ENCODE data around the gene PTRH2. TPM values are rescaled to one million over a fixed set of nuclear protein-coding genes. Genes with fewer than 3 reads are reported as not detected.

Gene PTRH2
- total and polyA plus RNA-seq, 4 experiments from 2014 or later: 16.4 to 19.5 (median 17.6) TPM

- peaks cover 19 to 38% (median 25%) of the 10 kb centered on the region in 4 donors for H3K4me1 Mint-ChIP-seq
- DNase-seq: no peak
- H3K27ac Mint-ChIP-seq: peak overlapping the region in 1 of 7 donors; percentile 51
- H3K36me3 Mint-ChIP-seq: peaks cover 2 to 5% of the 10 kb centered on the region in 2 donors
- Histone ChIP-seq H3K36me3 (ENCODE audit: insufficient read depth, low read length) (no peaks in the 10 kb centered on the region), H3K9me3 (ENCODE audit: control insufficient read depth in 1 of 2, low read length in 2 of 2) (no peaks in the 10 kb centered on the region), H3K27me3 (ENCODE audit: insufficient read depth, low read length) (no peaks in the 10 kb centered on the region), H3K4me1 (ENCODE audit: insufficient read depth, low read length) (peaks cover 28% of the 10 kb centered on the region), H3K27ac (ENCODE audit: low read depth, low read length) (no peak overlapping the region), H3K4me3 (ENCODE audit: low read length in 2 of 2) (no peak overlapping the region)
- H3K9me3 Mint-ChIP-seq: no peaks in the 10 kb centered on the region
- H3K4me3 Mint-ChIP-seq: no peak overlapping the region
- no peaks in the 10 kb centered on the region for H3K27me3 Mint-ChIP-seq
- ChIA-PET POLR2A (ENCODE audit: partially characterized antibody) (interaction anchor here (0.6 to 5.5 kb wide), 14 partner anchors 9 to 664 kb away, joined by 3 to 87 read pairs (median 18); partner anchors contain the start of genes RPS6KB1 and TUBD1), CTCF (ENCODE audit: partially characterized antibody) (interaction anchor here (0.7 to 10.5 kb wide), 19 partner anchors 10 to 291 kb away, joined by 3 to 132 read pairs (median 11); partner anchors contain the start of genes PTRH2, RNFT1, RPS6KB1 and TUBD1)
- intact Hi-C loops (cut with micrococcal nuclease): loop anchor here (1.0 to 2.0 kb wide), 6 partner anchors 9 to 160 kb away; partner anchors contain the start of gene RPS6KB1
These were observed 45.7 kb upstream of the PTRH2 start for GRCh38 chr17:59752922-59753321.

GRCh38 chr17:59752446-59752845 lies 45.2 kb upstream of the PTRH2 start:
- H3K27ac ChIP-seq (ENCODE audit: low read depth, low read length): peak overlapping the region; percentile 46
- no peaks in the 10 kb centered on the region for H3K9me3 ChIP-seq (ENCODE audit: control insufficient read depth in 1 of 2, low read length in 2 of 2)
- H3K27ac Mint-ChIP-seq: peak overlapping the region in 6 of 7 donors; percentile 57 to 91 (median 76)
- H3K4me3 Mint-ChIP-seq: peak overlapping the region in 5 of 8 donors; percentile 29 to 77 (median 36)
- H3K36me3 ChIP-seq (ENCODE audit: insufficient read depth, low read length): no peaks in the 10 kb centered on the region
- H3K9me3 Mint-ChIP-seq: no peaks in the 10 kb centered on the region
- no peaks in the 10 kb centered on the region for H3K27me3 ChIP-seq (ENCODE audit: insufficient read depth, low read length)
- peaks cover 28% of the 10 kb centered on the region for H3K4me1 ChIP-seq (ENCODE audit: insufficient read depth, low read length)
- no peak for DNase-seq
- peaks cover 19 to 38% (median 25%) of the 10 kb centered on the region in 4 donors for H3K4me1 Mint-ChIP-seq
- H3K36me3 Mint-ChIP-seq: peaks cover 0 to 4% of the 10 kb centered on the region in 2 donors
- no peaks in the 10 kb centered on the region for H3K27me3 Mint-ChIP-seq
- intact Hi-C loops (cut with micrococcal nuclease): loop anchor here (2.0 kb wide), 1 partner anchor 160 kb away; no protein-coding TSS in a partner anchor
- ChIA-PET POLR2A (ENCODE audit: partially characterized antibody) (interaction anchor here (1.0 to 5.5 kb wide), 13 partner anchors 10 to 285 kb away, joined by 3 to 87 read pairs (median 12); partner anchors contain the start of genes PTRH2, RPS6KB1, TUBD1 and VMP1), CTCF (ENCODE audit: partially characterized antibody) (interaction anchor here (0.6 to 10.5 kb wide), 15 partner anchors 10 to 286 kb away, joined by 3 to 132 read pairs (median 13); partner anchors contain the start of genes PTRH2, RNFT1, RPS6KB1 and TUBD1)
- H3K4me3 ChIP-seq (ENCODE audit: low read length in 2 of 2): no peak overlapping the region

GRCh38 chr17:59751955-59752413 lies 44.8 kb upstream of the PTRH2 start:
- Mint-ChIP-seq H3K27me3 (no peaks in the 10 kb centered on the region), H3K9me3 (no peaks in the 10 kb centered on the region), H3K36me3 (peaks cover 0 to 4% of the 10 kb centered on the region in 2 donors), H3K27ac (peak overlapping the region; percentile 57 to 91 (median 77)), H3K4me1 (peaks cover 20 to 38% (median 25%) of the 10 kb centered on the region in 4 donors), H3K4me3 (peak overlapping the region; percentile 29 to 77 (median 46))
- Histone ChIP-seq H3K27me3 (ENCODE audit: insufficient read depth, low read length) (no peaks in the 10 kb centered on the region), H3K36me3 (ENCODE audit: insufficient read depth, low read length) (no peaks in the 10 kb centered on the region), H3K4me1 (ENCODE audit: insufficient read depth, low read length) (peaks cover 28% of the 10 kb centered on the region), H3K4me3 (ENCODE audit: low read length in 2 of 2) (no peak overlapping the region), H3K9me3 (ENCODE audit: control insufficient read depth in 1 of 2, low read length in 2 of 2) (no peaks in the 10 kb centered on the region), H3K27ac (ENCODE audit: low read depth, low read length) (peak overlapping the region; percentile 46)
- intact Hi-C loops (cut with micrococcal nuclease): loop anchor here (2.0 kb wide), 1 partner anchor 161 kb away; no protein-coding TSS in a partner anchor
- DNase-seq: peak in 1 of 5 donors; percentile 19
- POLR2A ChIA-PET (ENCODE audit: partially characterized antibody): interaction anchor here (1.0 to 5.5 kb wide), 13 partner anchors 10 to 285 kb away, joined by 3 to 87 read pairs (median 5); partner anchors contain the start of genes PTRH2, RPS6KB1, TUBD1 and VMP1
- CTCF ChIA-PET (ENCODE audit: partially characterized antibody): interaction anchor here (0.6 to 10.5 kb wide), 13 partner anchors 11 to 287 kb away, joined by 3 to 132 read pairs (median 12); partner anchors contain the start of genes PTRH2, RPS6KB1, TUBD1 and VMP1

- H3K4me3 ChIP-seq (ENCODE audit: low read length in 2 of 2): no peak overlapping the region
- peaks cover 0 to 2% (median 0%) of the 10 kb centered on the region in 8 donors for H3K9me3 Mint-ChIP-seq
- peaks cover 0 to 3% of the 10 kb centered on the region in 2 donors for H3K36me3 Mint-ChIP-seq
- peaks cover 8 to 13% (median 12%) of the 10 kb centered on the region in 4 donors for H3K4me1 Mint-ChIP-seq
- H3K4me1 ChIP-seq (ENCODE audit: insufficient read depth, low read length): peaks cover 12% of the 10 kb centered on the region
- H3K36me3 ChIP-seq (ENCODE audit: insufficient read depth, low read length): no peaks in the 10 kb centered on the region
- intact Hi-C loops (cut with micrococcal nuclease): loop anchor here (5.0 kb wide), 1 partner anchor 289 kb away; no protein-coding TSS in a partner anchor
- H3K9me3 ChIP-seq (ENCODE audit: control insufficient read depth in 1 of 2, low read length in 2 of 2): no peaks in the 10 kb centered on the region
- no peak overlapping the region for H3K4me3 Mint-ChIP-seq
- H3K27ac ChIP-seq (ENCODE audit: low read depth, low read length): no peak overlapping the region
- CTCF ChIA-PET (ENCODE audit: partially characterized antibody): interaction anchor here (0.8 to 10.5 kb wide), 5 partner anchors 15 to 290 kb away, joined by 3 to 132 read pairs (median 10); no protein-coding TSS in a partner anchor
- H3K27me3 ChIP-seq (ENCODE audit: insufficient read depth, low read length): no peaks in the 10 kb centered on the region
- H3K27ac Mint-ChIP-seq: no peak overlapping the region
- POLR2A ChIA-PET (ENCODE audit: partially characterized antibody): interaction anchor here (0.8 to 2.3 kb wide), 3 partner anchors 30 to 111 kb away, joined by 3 to 5 read pairs (median 4); no protein-coding TSS in a partner anchor
- no peak for DNase-seq
- H3K27me3 Mint-ChIP-seq: no peaks in the 10 kb centered on the region
These were observed 41.4 kb upstream of the PTRH2 start for GRCh38 chr17:59748591-59748990.

GRCh38 chr17:59746849-59747445 lies 39.7 kb upstream of the PTRH2 start:
- Mint-ChIP-seq H3K4me1 (peaks cover 3 to 8% (median 3%) of the 10 kb centered on the region in 4 donors), H3K36me3 (peaks cover 9 to 13% of the 10 kb centered on the region in 2 donors), H3K27ac (no peak overlapping the region), H3K9me3 (peaks cover 0 to 2% (median 0%) of the 10 kb centered on the region in 8 donors), H3K27me3 (no peaks in the 10 kb centered on the region), H3K4me3 (no peak overlapping the region)
- Histone ChIP-seq H3K27me3 (ENCODE audit: insufficient read depth, low read length) (no peaks in the 10 kb centered on the region), H3K36me3 (ENCODE audit: insufficient read depth, low read length) (no peaks in the 10 kb centered on the region), H3K9me3 (ENCODE audit: control insufficient read depth in 1 of 2, low read length in 2 of 2) (no peaks in the 10 kb centered on the region), H3K4me3 (ENCODE audit: low read length in 2 of 2) (no peak overlapping the region), H3K27ac (ENCODE audit: low read depth, low read length) (no peak overlapping the region), H3K4me1 (ENCODE audit: insufficient read depth, low read length) (peaks cover 4% of the 10 kb centered on the region)
- POLR2A ChIA-PET (ENCODE audit: partially characterized antibody): interaction anchor here (1.1 to 2.3 kb wide), 2 partner anchors 91 to 113 kb away, joined by 4 to 5 read pairs; no protein-coding TSS in a partner anchor
- CTCF ChIA-PET (ENCODE audit: partially characterized antibody): interaction anchor here (0.7 to 10.5 kb wide), 9 partner anchors 14 to 292 kb away, joined by 3 to 132 read pairs (median 3); no protein-coding TSS in a partner anchor
- intact Hi-C loops (cut with micrococcal nuclease): loop anchor here (1.0 to 5.0 kb wide), 2 partner anchors 112 to 290 kb away; no protein-coding TSS in a partner anchor
- peak in 4 of 5 donors; percentile 33 to 38 (median 36) for DNase-seq

GRCh38 chr17:59745040-59745439 lies 37.8 kb upstream of the PTRH2 start:
- Mint-ChIP-seq H3K27ac (peak overlapping the region in 1 of 7 donors; percentile 60), H3K4me1 (peaks cover 0 to 6% (median under 1%) of the 10 kb centered on the region in 4 donors), H3K27me3 (no peaks in the 10 kb centered on the region), H3K36me3 (peaks cover 13 to 19% of the 10 kb centered on the region in 2 donors), H3K9me3 (peaks cover 0 to 2% (median 0%) of the 10 kb centered on the region in 8 donors), H3K4me3 (no peak overlapping the region)
- Histone ChIP-seq H3K4me1 (ENCODE audit: insufficient read depth, low read length) (no peaks in the 10 kb centered on the region), H3K4me3 (ENCODE audit: low read length in 2 of 2) (no peak overlapping the region), H3K27me3 (ENCODE audit: insufficient read depth, low read length) (no peaks in the 10 kb centered on the region), H3K36me3 (ENCODE audit: insufficient read depth, low read length) (no peaks in the 10 kb centered on the region), H3K27ac (ENCODE audit: low read depth, low read length) (no peak overlapping the region), H3K9me3 (ENCODE audit: control insufficient read depth in 1 of 2, low read length in 2 of 2) (no peaks in the 10 kb centered on the region)
- ChIA-PET CTCF (ENCODE audit: partially characterized antibody) (interaction anchor here (1.0 to 10.5 kb wide), 5 partner anchors 9 to 293 kb away, joined by 3 to 76 read pairs (median 4); no protein-coding TSS in a partner anchor), POLR2A (ENCODE audit: partially characterized antibody) (interaction anchor here (0.9 to 1.1 kb wide), 2 partner anchors 38 to 149 kb away, joined by 3 read pairs; partner anchors contain the start of gene PTRH2)
- no peak for DNase-seq
- intact Hi-C loops (cut with micrococcal nuclease): loop anchor here (5.0 kb wide), 1 partner anchor 292 kb away; no protein-coding TSS in a partner anchor
